Thoracic aorta (tissue), 2 donors: ENCODE results near the gene TXNRD1. TPM values are rescaled to one million over a fixed set of nuclear protein-coding genes. Genes with fewer than 3 reads are reported as not detected.

ENCODE experiments used
- ATAC-seq: fragments of 150-250 bp; one replicate; pipeline ENCODE4 v1.8.0; 2017; ENCODE audit warnings: low read depth; ENCODE audit not compliant: insufficient number of reproducible peaks, low FRiP score
- DNase-seq: peaks from one replicate; pipeline ENCODE4 v3.0.0-alpha.2; 2020; ENCODE audit warnings: low spot score
- H3K27ac ChIP-seq, 2 donors: fragments of 200-600 bp; sonication (generic); 1 replicate in 1 of 2; 2 replicates in 1 of 2; pipeline ENCODE4 v1.5.1; 2016; ENCODE audit warnings: mild to moderate bottlenecking in 2 of 2, moderate library complexity in 2 of 2
- H3K27me3 ChIP-seq: fragments of 200-600 bp; sonication (generic); replicated peaks from 2 replicates; pipeline ENCODE4 v1.6.0; 2016; ENCODE audit warnings: mild to moderate bottlenecking; ENCODE audit not compliant: insufficient read depth
- H3K36me3 ChIP-seq: fragments of 200-600 bp; sonication (generic); one replicate; pipeline ENCODE4 v1.5.1; 2016
- H3K4me1 ChIP-seq, 2 donors: fragments of 200-600 bp; sonication (generic); 1 replicate in 1 of 2; 2 replicates in 1 of 2; pipeline versions ENCODE4 v1.5.1 to v1.6.0; 2016; ENCODE audit warnings: low read depth in 2 of 2, mild to moderate bottlenecking in 1 of 2; ENCODE audit not compliant: control insufficient read depth in 1 of 2
- H3K4me3 ChIP-seq: fragments of 200-600 bp; sonication (generic); 2 replicates; pipeline ENCODE4 v1.5.1; 2016; ENCODE audit warnings: mild to moderate bottlenecking
- H3K9me3 ChIP-seq: fragments of 200-600 bp; sonication (generic); 2 replicates; pipeline ENCODE4 v1.5.1; 2016
- CTCF ChIP-seq: fragments of 200-600 bp; sonication (generic); IDR thresholded peaks from one replicate; pipeline ENCODE4 v1.5.1; 2019; ENCODE audit warnings: antibody characterized with exemption
- total RNA-seq, 2 donors: library from RNA; depleted of rRNA; stranded (reverse); fragments of >200 nt; gene quantifications; one replicate each; pipeline versions ENCODE4 v1.1.0 to v1.2.3, GENCODE V29; 2016

Gene TXNRD1
- total RNA-seq, 2 donors from 2014 or later, result 269 to 332 TPM

DNA sequence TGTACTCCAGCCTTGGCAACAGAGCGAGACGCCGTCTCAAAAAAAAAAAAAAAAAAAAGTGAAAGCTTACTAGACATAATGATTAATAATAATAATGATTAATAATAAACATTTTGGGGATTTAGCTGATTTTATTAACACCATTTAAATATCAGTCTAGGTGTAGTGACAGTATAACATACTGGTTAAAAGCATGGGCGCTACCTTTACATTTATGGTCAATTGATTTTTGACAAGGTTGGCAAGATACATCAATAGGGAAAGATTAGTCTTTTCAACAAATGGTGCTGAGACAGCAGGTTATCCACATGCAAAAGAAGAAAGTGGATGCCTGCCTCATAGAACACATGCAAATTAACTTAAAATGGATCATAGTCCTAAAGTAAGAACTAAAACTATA is 34.3 kb downstream of the TXNRD1 start:
- Histone ChIP-seq H3K4me3 (no peak overlapping the region), H3K27ac (no peak overlapping the region), H3K4me1 (peaks cover 0 to 7% of the 10 kb centered on the region in 2 donors), H3K9me3 (no peaks in the 10 kb centered on the region), H3K27me3 (no peaks in the 10 kb centered on the region), H3K36me3 (no peaks in the 10 kb centered on the region)
- TF ChIP-seq CTCF, result no peak
- DNase-seq, result no peak
- no peak for ATAC-seq

DNA sequence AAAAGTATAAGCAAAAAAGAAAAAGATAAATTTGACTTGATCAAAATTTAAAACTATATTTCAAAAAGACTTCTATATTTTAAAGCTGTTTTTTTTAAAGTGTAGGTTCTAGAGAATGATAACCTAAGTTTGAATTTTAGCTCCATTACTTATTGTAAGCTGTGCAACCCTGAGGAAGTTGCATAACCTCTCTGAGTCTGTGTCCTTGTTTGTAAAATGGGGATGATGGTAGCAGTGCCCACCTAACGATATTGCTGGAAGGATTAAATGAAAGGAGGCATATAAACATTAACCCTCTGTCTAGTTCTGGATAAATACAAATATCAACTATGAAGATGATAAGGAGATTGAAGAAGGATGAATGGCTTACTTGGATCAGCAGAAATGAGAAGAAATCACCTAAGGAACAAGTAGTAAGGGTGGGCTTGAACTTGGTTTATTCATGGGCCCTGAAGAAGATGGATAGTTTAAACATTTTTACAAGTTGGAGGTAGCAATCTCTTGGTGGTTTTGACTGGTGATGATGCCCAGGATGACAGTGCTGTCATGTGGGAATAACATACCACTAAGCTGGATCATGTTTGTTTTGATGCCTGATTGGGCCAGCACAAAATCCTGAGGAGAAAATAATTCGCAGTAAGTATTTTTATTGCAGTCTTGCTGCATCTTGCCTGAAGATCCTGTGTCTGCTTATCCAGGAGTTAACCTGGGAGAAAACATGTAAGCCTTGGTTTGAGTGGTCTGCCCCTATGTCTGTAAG is 35.0 kb downstream of the TXNRD1 start:
- Histone ChIP-seq H3K4me3 (no peak overlapping the region), H3K4me1 (peaks cover 0 to 7% of the 10 kb centered on the region in 2 donors), H3K27ac (no peak overlapping the region), H3K9me3 (no peaks in the 10 kb centered on the region), H3K27me3 (no peaks in the 10 kb centered on the region), H3K36me3 (no peaks in the 10 kb centered on the region)
- no peak for TF ChIP-seq CTCF
- ATAC-seq, result no peak
- no peak for DNase-seq

- no peaks in the 10 kb centered on the region for H3K36me3 ChIP-seq
- H3K27ac ChIP-seq, result no peak overlapping the region
- no peak for TF ChIP-seq CTCF
- no peak for DNase-seq
- no peaks in the 10 kb centered on the region for H3K9me3 ChIP-seq
- H3K27me3 ChIP-seq, result no peaks in the 10 kb centered on the region
- H3K4me3 ChIP-seq, result no peak overlapping the region
- no peak for ATAC-seq
- H3K4me1 ChIP-seq, result peaks cover 0 to 7% of the 10 kb centered on the region in 2 donors
These were observed 42.4 kb downstream of the TXNRD1 start for GRCh38 chr12:104257913-104258472.

GRCh38 chr12:104258476-104259067 is 43.0 kb downstream of the TXNRD1 start:
- no peak for DNase-seq
- TF ChIP-seq CTCF, result no peak
- Histone ChIP-seq H3K4me1 (peaks cover 0 to 7% of the 10 kb centered on the region in 2 donors), H3K4me3 (no peak overlapping the region), H3K9me3 (no peaks in the 10 kb centered on the region), H3K36me3 (no peaks in the 10 kb centered on the region), H3K27me3 (no peaks in the 10 kb centered on the region), H3K27ac (no peak overlapping the region)
- ATAC-seq, result no peak

- DNase-seq (no peak), ATAC-seq (no peak)
- no peak for TF ChIP-seq CTCF
- H3K27me3 ChIP-seq, result no peaks in the 10 kb centered on the region
- no peak overlapping the region for H3K27ac ChIP-seq
- no peak overlapping the region for H3K4me3 ChIP-seq
- H3K4me1 ChIP-seq, result peaks cover 0 to 7% of the 10 kb centered on the region in 2 donors
- no peaks in the 10 kb centered on the region for H3K9me3 ChIP-seq
- H3K36me3 ChIP-seq, result no peaks in the 10 kb centered on the region
These were observed 47.4 kb downstream of the TXNRD1 start for GRCh38 chr12:104263026-104263425.
